OCI-LY7 (cell line): Measurements from ENCODE around the gene NEURL2. TPM values are rescaled to one million over a fixed set of nuclear protein-coding genes. Genes with fewer than 3 reads are reported as not detected.
A peak's percentile ranks its signal among the peaks of the same experiment; 100 is the strongest.

Source experiments
- BruUV-seq: library from RNA; stranded (reverse); fragments of 400-500 nt; replicated peaks from 2 replicates; lab custom pipeline; 2021; lab: Mats Ljungman, UMichigan
- CTCF ChIA-PET: fragments of 300-600 bp; sonication (Branson Sonifier 250); formaldehyde crosslinking; loops from one replicate; lab custom pipeline; 2022; ENCODE audit warnings: antibody characterized with exemption; ENCODE audit not compliant: unreplicated experiment; lab: Charles Lee
- POLR2A ChIA-PET: fragments of 300-600 bp; sonication (Branson Sonifier 250); formaldehyde crosslinking; loops from one replicate; lab custom pipeline; 2022; ENCODE audit warnings: antibody characterized with exemption; lab: Charles Lee
- DNase-seq: peaks from one replicate; pipeline ENCODE4 v3.0.0-alpha.2; 2015; ENCODE audit warnings: low spot score
- H2AFZ ChIP-seq: fragments of 200-600 bp; sonication (generic), shearing (Covaris generic); 2 replicates; pipeline ENCODE4 v1.6.1; 2014; ENCODE audit warnings: mild to moderate bottlenecking, antibody characterized with exemption, low read length, moderate library complexity
- H3K27ac ChIP-seq: fragments of 200-600 bp; sonication (generic); 2 replicates; pipeline ENCODE4 v1.5.1; 2014; ENCODE audit warnings: mixed run types, low read depth, mild to moderate bottlenecking, moderate library complexity, low read length, inconsistent platforms; ENCODE audit not compliant: poor library complexity, severe bottlenecking
- H3K36me3 ChIP-seq: fragments of 200-600 bp; sonication (generic); 2 replicates; pipeline ENCODE4 v1.6.1; 2014; ENCODE audit warnings: mild to moderate bottlenecking, antibody characterized with exemption, low read length, moderate library complexity, mixed read lengths; ENCODE audit not compliant: insufficient read depth
- H3K4me1 ChIP-seq: fragments of 200-600 bp; sonication (generic); 2 replicates; pipeline ENCODE4 v1.5.1; 2014; ENCODE audit warnings: mild to moderate bottlenecking, low read length; ENCODE audit not compliant: insufficient read depth, poor library complexity, severe bottlenecking
- H3K4me2 ChIP-seq: fragments of 200-600 bp; sonication (generic); 2 replicates; pipeline ENCODE4 v1.6.1; 2014; ENCODE audit warnings: mild to moderate bottlenecking, low read length
- H3K4me3 ChIP-seq: fragments of 200-600 bp; sonication (generic); 2 replicates; pipeline ENCODE4 v1.5.1; 2014; ENCODE audit warnings: mild to moderate bottlenecking, low read depth, low read length; ENCODE audit not compliant: poor library complexity, severe bottlenecking
- H3K79me2 ChIP-seq: fragments of 200-600 bp; sonication (generic); 2 replicates; pipeline ENCODE4 v1.6.1; 2016; ENCODE audit warnings: low read depth, mild to moderate bottlenecking, low read length, moderate library complexity, mixed read lengths; ENCODE audit not compliant: insufficient read depth
- H3K9me2 ChIP-seq: fragments of 200-600 bp; sonication (generic); 2 replicates; pipeline ENCODE4 v1.6.1; 2016; ENCODE audit warnings: mild to moderate bottlenecking, low read length, mixed read lengths; ENCODE audit not compliant: insufficient read depth
- H3K9me3 ChIP-seq: fragments of 200-600 bp; sonication (generic); 2 replicates; pipeline ENCODE4 v1.6.1; 2014; ENCODE audit warnings: mild to moderate bottlenecking, mixed run types, low read length, mixed read lengths
- H4K20me1 ChIP-seq: fragments of 200-600 bp; sonication (generic); 2 replicates; pipeline ENCODE4 v1.6.1; 2014; ENCODE audit warnings: mild to moderate bottlenecking, antibody characterized with exemption, low read length, moderate library complexity, mixed read lengths; ENCODE audit not compliant: insufficient read depth
- CTCF ChIP-seq: fragments of 200-600 bp; sonication (generic); conservative IDR thresholded peaks from 2 replicates; pipeline ENCODE4 v1.5.1; 2014; ENCODE audit warnings: mild to moderate bottlenecking, antibody characterized with exemption, low read length, moderate library complexity, mixed read lengths
- EZH2phosphoT487 ChIP-seq: fragments of 200-600 bp; sonication (generic); IDR thresholded peaks from 2 replicates; pipeline ENCODE4 v1.6.1; 2018; ENCODE audit warnings: low read depth, borderline replicate concordance, mild to moderate bottlenecking, mixed run types, antibody characterized with exemption, low read length, moderate library complexity, mixed read lengths
- intact Hi-C: fragments of 100-400 bp; cut with micrococcal nuclease; formaldehyde crosslinking; loops from one replicate; pipeline ENCODE4 v1.10.0; 2022; ENCODE audit not compliant: unreplicated experiment
- total RNA-seq, 2 experiments: library from RNA; depleted of rRNA in 1 of 2; stranded (reverse); fragments of >200 nt in 1 of 2; shearing (Covaris generic) in 1 of 2; gene quantifications; 2 replicates each; pipeline ENCODE4 v1.2.3, GENCODE V29; 2014 to 2022

NEURL2 gene
- total RNA-seq, 2 experiments from 2014 or later: 9.9 to 10.7 TPM

- DNase-seq: no peak
- Histone ChIP-seq H4K20me1 (no peaks in the 10 kb centered on the region), H3K79me2 (no peaks in the 10 kb centered on the region), H2AFZ (no peak overlapping the region), H3K36me3 (peaks cover 4% of the 10 kb centered on the region), H3K4me3 (no peak overlapping the region), H3K9me3 (no peaks in the 10 kb centered on the region), H3K4me2 (no peak overlapping the region), H3K9me2 (no peaks in the 10 kb centered on the region), H3K27ac (no peak overlapping the region), H3K4me1 (peaks cover 15% of the 10 kb centered on the region)
- intact Hi-C loops: no loop called here
- ChIA-PET POLR2A (interaction anchor here (1.0 to 1.1 kb wide), 2 partner anchors 12 to 93 kb away, joined by 3 to 4 read pairs; no protein-coding TSS in a partner anchor), CTCF (no interaction called here)
- TF ChIP-seq EZH2phosphoT487 (no peak), CTCF (no peak)
- BruUV-seq: no TSS peak
Measured at GRCh38 chr20:45892828-45893500, 2.0 kb upstream of the NEURL2 start.

GRCh38 chr20:45892049-45892825 lies 1.2 kb upstream of the NEURL2 start:
- Histone ChIP-seq H3K4me2 (peak overlapping the region; percentile 98), H3K36me3 (peaks cover 4% of the 10 kb centered on the region), H4K20me1 (no peaks in the 10 kb centered on the region), H2AFZ (no peak overlapping the region), H3K9me2 (no peaks in the 10 kb centered on the region), H3K79me2 (no peaks in the 10 kb centered on the region), H3K4me3 (peak overlapping the region; percentile 85), H3K4me1 (peaks cover 15% of the 10 kb centered on the region), H3K27ac (no peak overlapping the region), H3K9me3 (no peaks in the 10 kb centered on the region)
- intact Hi-C loops: no loop called here
- CTCF ChIA-PET: no interaction called here
- POLR2A ChIA-PET: interaction anchor here (1.0 to 1.4 kb wide), 3 partner anchors 10 to 92 kb away, joined by 3 to 4 read pairs (median 4); no protein-coding TSS in a partner anchor
- TF ChIP-seq EZH2phosphoT487: no peak
- TF ChIP-seq CTCF: no peak
- TSS peak; percentile 48 for BruUV-seq
- no peak for DNase-seq
